GM19328 (cell line): ENCODE measurements around the gene ACAN.

Experiments
- ATAC-seq: cut with Tn5 transposase; IDR thresholded peaks from one replicate; pipeline ENCODE4 v1.9.1; 2021; ENCODE audit warnings: mild to moderate bottlenecking, moderate library complexity; ENCODE audit not compliant: unreplicated experiment

The ACAN gene

GRCh38 chr15:88876573-88876972 lies 73.3 kb downstream of the ACAN start:
- ATAC-seq: no peak

DNA sequence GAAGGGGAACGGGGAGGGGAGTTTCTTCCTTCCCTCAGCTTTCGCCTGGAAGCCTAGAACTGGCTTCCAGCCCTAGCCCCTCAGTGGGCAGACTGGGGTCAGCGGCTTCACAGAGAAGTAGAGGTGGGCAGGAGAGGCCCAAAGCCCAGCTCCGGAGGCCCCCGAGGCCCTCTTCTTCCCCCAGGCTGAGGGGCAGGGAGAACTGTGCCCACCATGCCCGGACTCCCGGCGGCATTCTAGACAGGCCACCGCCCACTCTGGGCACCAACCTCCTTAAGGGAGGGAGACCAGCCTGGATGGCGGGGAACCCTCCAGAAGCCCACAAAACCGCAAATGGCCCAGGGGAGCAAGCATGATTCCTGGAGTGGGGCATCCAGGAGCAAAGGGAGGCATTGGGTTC lies 74.2 kb downstream of the ACAN start:
- ATAC-seq: no peak

GRCh38 chr15:88877906-88878305 lies 74.7 kb downstream of the ACAN start:
- no peak for ATAC-seq

GRCh38 chr15:88878720-88879184 lies 75.5 kb downstream of the ACAN start:
- no peak for ATAC-seq

DNA sequence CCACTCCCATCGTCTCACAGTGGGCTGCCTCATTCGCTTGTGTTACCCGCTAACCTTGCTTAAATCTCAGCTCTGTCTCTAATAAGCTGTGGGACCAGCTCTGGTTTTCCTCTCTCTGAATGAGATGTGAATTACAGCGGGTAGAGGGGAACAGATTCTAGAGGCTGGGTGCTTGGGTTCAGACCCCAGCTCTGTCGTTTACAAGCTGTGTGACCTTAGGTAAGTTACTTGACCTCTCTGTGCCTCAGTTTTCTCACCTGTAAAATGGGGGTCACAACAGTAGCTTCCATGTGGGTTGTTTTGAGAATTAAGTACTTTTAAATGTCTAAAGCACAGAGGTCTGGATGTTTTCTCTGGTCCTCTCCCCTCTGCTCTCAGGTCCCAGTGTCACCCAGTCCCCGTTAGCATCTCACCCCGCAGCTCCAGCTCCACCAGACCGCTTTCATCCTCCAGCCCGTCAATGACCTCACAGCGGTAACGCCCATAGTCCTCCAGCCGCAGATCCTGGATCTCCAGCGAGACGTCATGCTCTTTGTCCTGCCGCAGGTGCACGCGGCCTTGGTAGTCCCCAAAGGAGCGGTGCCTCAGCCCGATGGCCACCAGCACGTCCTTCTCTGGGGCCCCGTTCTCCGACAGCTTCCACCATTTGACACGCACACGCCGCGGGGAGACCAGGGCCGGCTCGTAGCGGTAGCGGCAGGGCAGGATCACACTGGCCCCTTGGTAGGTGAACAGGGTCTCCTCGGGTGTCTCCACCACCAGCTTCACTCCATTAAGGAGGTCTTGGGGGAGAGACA lies 77.9 kb downstream of the ACAN start:
- ATAC-seq: no peak

GRCh38 chr15:88881775-88882174 lies 78.5 kb downstream of the ACAN start:
- no peak for ATAC-seq

DNA sequence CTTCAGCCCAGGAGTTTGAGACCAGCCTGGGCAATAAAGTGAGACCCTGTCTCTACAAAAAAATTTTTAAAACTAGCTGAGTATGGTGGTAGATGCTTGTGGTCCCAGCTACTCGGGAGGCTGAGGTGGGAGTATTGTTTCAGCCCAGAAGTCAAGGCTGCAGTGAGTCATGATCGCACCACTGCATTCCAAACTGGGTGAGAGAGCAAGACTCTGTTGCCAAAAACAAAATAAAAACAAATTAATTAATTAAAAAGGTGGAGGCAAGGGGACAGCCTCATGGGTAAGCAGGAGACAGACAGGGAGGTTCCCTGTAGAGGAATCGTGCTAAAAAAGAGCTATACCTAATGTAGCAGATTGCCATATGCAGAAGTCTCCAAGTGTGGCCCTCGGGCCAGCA lies 79.5 kb downstream of the ACAN start:
- no peak for ATAC-seq

DNA sequence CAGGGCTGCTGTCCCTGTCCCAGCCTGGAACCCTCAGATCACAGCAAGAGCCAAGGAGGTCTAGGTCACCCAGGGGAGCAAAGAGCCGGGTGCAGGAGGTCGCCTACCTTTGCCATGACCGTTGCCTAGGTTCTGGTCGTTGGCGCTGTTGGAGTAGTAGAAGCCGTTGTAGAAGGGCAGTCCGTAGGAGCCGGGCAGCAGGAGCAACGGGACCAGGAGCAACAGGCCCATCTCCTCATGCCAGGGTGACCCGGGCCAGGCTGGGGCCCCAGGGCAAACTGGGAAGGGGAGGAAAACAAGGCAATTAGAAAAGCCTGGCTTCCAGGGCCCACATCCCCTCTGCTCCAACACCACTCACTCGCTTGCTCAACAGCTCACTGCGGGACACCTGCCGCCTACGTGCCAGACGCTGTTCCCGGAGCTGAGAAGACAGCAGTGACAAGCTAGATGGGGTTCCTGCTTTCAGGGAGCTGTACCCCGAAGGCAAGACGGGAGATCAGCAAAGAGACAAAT lies 83.9 kb downstream of the ACAN start:
- no peak for ATAC-seq

- ATAC-seq: no peak
These were observed 85.5 kb downstream of the ACAN start for GRCh38 chr15:88888719-88889118.

DNA sequence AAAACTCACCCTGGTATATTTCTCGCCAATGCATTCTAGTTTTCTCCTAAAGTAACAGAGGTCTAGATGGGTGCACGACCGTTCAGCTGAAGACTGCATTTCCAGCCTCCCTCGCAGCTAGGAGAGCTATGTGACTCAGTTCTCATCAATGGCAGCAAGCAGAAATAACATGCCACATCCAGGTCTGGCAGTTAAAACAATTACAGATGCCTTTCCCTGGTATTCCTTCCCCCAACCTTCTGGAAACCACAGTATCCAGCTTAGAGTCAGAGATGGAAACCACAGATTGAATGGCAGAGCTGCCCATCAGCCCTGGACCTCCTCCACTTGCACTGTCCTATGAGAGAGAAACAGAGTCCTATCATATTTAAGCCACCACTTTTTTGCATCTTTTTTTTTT lies 87.3 kb downstream of the ACAN start:
- ATAC-seq: no peak

DNA sequence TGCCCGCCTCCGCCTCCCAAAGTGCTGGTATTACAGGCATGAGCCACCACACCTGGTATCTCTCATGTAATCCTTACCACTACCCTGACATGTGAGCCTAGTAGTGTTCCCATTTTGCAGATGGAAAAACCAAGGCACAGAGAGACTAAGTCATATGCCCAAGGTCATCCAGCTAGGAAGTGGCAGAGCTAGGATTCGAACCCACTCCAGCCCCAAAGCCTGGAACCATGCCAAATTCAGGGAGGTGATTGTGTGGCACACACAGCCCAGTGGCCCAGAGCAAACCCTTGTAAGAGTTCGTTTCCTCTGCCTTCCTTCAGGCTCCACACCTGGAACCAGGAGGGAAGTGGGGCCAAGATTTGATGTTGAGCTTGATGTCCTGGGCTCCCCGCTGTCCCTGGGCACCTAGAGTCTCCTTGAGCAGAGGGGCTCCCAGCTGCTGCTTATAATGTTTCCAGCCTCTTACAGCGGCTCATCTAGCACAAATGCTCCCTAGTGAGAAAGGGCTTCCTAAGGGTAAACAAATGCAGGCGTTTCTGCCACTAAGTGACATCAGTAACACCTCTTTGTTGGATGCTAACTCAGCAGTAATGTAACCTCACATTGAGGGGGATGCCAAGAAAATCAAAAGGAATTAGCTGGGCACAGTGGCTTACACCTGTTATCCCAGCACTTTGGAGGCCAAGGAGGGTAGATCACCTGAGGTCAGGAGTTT lies 88.5 kb downstream of the ACAN start:
- no peak for ATAC-seq

DNA sequence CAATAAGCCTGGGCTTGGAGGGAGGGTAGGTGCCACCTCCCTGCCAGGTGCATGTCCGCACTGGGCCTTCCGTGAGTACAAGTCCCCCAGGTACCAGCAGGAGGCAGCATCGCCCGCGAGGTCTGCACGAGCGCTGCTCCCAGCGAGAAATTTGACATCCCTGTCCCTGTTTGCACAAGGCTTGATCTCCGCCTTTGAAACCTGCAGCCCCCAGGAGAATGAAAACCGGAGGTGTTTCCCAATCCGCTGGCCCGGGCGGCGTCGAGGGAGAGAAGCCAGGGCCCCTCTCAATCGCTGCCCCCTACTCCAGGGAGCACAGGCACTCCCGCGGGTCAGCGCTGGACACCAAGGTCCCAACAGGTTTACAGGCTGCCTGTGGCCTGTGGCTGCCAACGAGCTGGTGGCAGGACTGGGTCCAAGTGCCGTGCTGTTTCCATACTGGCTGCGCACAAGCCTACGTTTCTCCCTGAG lies 91.1 kb downstream of the ACAN start:
- ATAC-seq: no peak

GRCh38 chr15:88894819-88895767 lies 91.9 kb downstream of the ACAN start, which contains the start of gene HAPLN3:
Gene HAPLN3, minus strand, starts transcription at chr15:88895544. Its CDS starts 8,246 bp downstream, at chr15:88887298.
- no peak for ATAC-seq

DNA sequence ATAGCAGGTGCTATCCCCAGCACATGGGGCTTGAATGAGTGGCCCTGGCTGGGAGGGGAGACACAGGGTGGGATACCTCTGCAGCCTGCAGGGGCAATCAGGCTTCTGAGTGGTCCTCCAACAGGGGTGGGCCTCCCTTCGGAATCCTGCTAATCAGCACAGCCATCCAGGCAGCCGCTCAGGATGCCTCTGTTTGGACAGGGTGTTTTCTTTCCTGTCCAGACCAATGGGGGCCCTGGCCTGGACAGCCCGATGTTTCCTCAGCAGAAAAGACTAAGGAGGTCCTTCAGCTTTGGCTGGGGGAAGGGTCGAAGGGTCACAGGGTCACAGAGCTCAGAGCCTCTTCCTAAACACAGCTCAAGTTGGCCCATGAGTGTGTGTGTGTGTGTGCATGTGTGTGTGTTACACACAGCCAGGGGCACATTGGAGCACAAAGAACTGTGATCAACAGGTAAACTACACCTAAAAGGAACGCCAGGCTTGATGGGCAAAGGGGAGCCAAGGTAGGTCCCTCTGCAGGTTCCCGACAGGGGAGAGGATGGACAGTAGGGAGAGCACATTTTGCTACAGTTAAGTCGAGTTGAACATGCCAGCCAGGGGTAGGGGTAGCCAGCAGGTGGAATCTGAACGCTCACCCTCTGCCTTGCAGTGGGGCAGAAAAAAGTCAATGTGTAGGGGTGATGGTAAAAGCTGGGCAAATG lies 93.2 kb downstream of the ACAN start:
- no peak for ATAC-seq

GRCh38 chr15:88897142-88897455 lies 93.9 kb downstream of the ACAN start:
- no peak for ATAC-seq

GRCh38 chr15:88897456-88898194 lies 94.4 kb downstream of the ACAN start:
- peak; percentile 63 for ATAC-seq

DNA sequence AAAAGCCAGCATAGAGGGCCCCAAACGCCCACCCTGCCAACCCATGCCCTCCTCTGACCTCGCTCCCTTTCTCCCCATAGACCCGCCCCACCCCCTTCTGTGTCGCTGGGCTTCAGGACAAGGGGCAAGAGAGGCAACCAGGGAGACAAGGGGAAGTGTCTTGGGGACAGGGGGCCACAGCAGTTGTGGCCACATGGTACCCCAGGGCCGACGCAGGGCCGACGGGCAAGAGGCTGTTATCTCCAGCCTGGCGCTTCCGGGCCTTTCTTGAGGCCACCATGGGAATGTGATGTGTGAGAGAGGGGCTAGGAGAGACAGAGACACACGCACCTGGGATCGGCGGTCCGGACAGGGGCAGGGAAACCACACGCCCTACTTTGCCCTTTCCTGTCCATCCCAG lies 95.5 kb downstream of the ACAN start:
- ATAC-seq: no peak

GRCh38 chr15:88899251-88899650 lies 96.0 kb downstream of the ACAN start:
- no peak for ATAC-seq

GRCh38 chr15:88900309-88900981 lies 97.2 kb downstream of the ACAN start:
- ATAC-seq: no peak
